Effector memory CD8-positive, alpha-beta T cell (primary cell): ENCODE data around the gene GNL3.

Experiments used
- ATAC-seq: fragments of 150-1000 bp; cut with Tn5 transposase; replicated peaks from 2 replicates; pipeline ENCODE4 v1.10.0; 2021; ENCODE audit warnings: mild to moderate bottlenecking, moderate library complexity
- DNase-seq, 3 experiments: peaks; one replicate each; pipeline ENCODE4 v3.0.0; 2021
- H3K27ac Mint-ChIP-seq, 2 donors: one replicate each; pipeline ENCODE4 v1.8.0; 2022; ENCODE audit warnings: mild to moderate bottlenecking in 2 of 2, mixed read lengths in 2 of 2, moderate library complexity in 2 of 2
- H3K27me3 Mint-ChIP-seq, 2 donors: one replicate each; pipeline ENCODE4 v1.8.0; 2022; ENCODE audit warnings: mixed read lengths in 2 of 2
- H3K36me3 Mint-ChIP-seq: one replicate; pipeline ENCODE4 v1.8.0; 2022; ENCODE audit warnings: mild to moderate bottlenecking, moderate library complexity, mixed read lengths; ENCODE audit not compliant: insufficient read depth
- H3K4me1 Mint-ChIP-seq, 2 donors: one replicate each; pipeline ENCODE4 v1.8.0; 2022; ENCODE audit warnings: low read depth in 2 of 2, mixed read lengths in 2 of 2
- H3K4me3 Mint-ChIP-seq, 2 donors: one replicate each; pipeline ENCODE4 v1.8.0; 2022; ENCODE audit warnings: mild to moderate bottlenecking in 2 of 2, mixed read lengths in 2 of 2, moderate library complexity in 2 of 2
- H3K9me3 Mint-ChIP-seq, 2 donors: one replicate each; pipeline ENCODE4 v1.8.0; 2022; ENCODE audit warnings: mixed read lengths in 2 of 2

The GNL3 gene

GRCh38 chr3:52695798-52696671 is 10.2 kb downstream of the GNL3 start:
- ATAC-seq (no peak), DNase-seq (no peak)
- Mint-ChIP-seq H3K27me3 (no peaks in the 10 kb centered on the region), H3K9me3 (no peaks in the 10 kb centered on the region), H3K27ac (no peak overlapping the region), H3K36me3 (peaks cover 62% of the 10 kb centered on the region), H3K4me1 (peaks cover 6 to 13% of the 10 kb centered on the region in 2 donors), H3K4me3 (no peak overlapping the region)

- H3K4me3 Mint-ChIP-seq, result no peak overlapping the region
- H3K27ac Mint-ChIP-seq, result no peak overlapping the region
- peaks cover 6 to 13% of the 10 kb centered on the region in 2 donors for H3K4me1 Mint-ChIP-seq
- no peaks in the 10 kb centered on the region for H3K9me3 Mint-ChIP-seq
- ATAC-seq (peak; percentile 56), DNase-seq (no peak)
- peaks cover 52% of the 10 kb centered on the region for H3K36me3 Mint-ChIP-seq
- no peaks in the 10 kb centered on the region for H3K27me3 Mint-ChIP-seq
These were observed 11.2 kb downstream of the GNL3 start for GRCh38 chr3:52696830-52697631.

- no peak overlapping the region for H3K27ac Mint-ChIP-seq
- ATAC-seq, result no peak
These were observed 11.8 kb downstream of the GNL3 start for GRCh38 chr3:52697632-52697965.

GRCh38 chr3:52703341-52703740 is 17.5 kb downstream of the GNL3 start:
- H3K27ac Mint-ChIP-seq, result peak overlapping the region in 1 of 2 donors; percentile 96
- H3K27me3 Mint-ChIP-seq, result no peaks in the 10 kb centered on the region
- ATAC-seq (no peak), DNase-seq (no peak)
- H3K4me3 Mint-ChIP-seq, result no peak overlapping the region
- H3K36me3 Mint-ChIP-seq, result peaks cover 30% of the 10 kb centered on the region
- H3K9me3 Mint-ChIP-seq, result no peaks in the 10 kb centered on the region
- H3K4me1 Mint-ChIP-seq, result peaks cover 20 to 22% of the 10 kb centered on the region in 2 donors

More at GRCh38 chr3:52697632-52697965, 11.8 kb downstream of the GNL3 start:
- Mint-ChIP-seq H3K27me3 (no peaks in the 10 kb centered on the region), H3K36me3 (peaks cover 46% of the 10 kb centered on the region), H3K9me3 (no peaks in the 10 kb centered on the region), H3K4me1 (peaks cover 6 to 13% of the 10 kb centered on the region in 2 donors), H3K4me3 (no peak overlapping the region)
- no peak for DNase-seq

- no peak for DNase-seq
- peaks cover 42% of the 10 kb centered on the region for H3K36me3 Mint-ChIP-seq
- no peaks in the 10 kb centered on the region for H3K9me3 Mint-ChIP-seq
- H3K27ac Mint-ChIP-seq, result peak overlapping the region; percentile 96 to 97
- no peak for ATAC-seq
- H3K4me3 Mint-ChIP-seq, result peak overlapping the region; percentile 93 to 95
- no peaks in the 10 kb centered on the region for H3K27me3 Mint-ChIP-seq
- peaks cover 20 to 22% of the 10 kb centered on the region in 2 donors for H3K4me1 Mint-ChIP-seq
These were observed 19.0 kb downstream of the GNL3 start for GRCh38 chr3:52704611-52705437.

- H3K36me3 Mint-ChIP-seq, result peaks cover 47% of the 10 kb centered on the region
- no peaks in the 10 kb centered on the region for H3K27me3 Mint-ChIP-seq
- no peak for DNase-seq
- H3K4me3 Mint-ChIP-seq, result peak overlapping the region; percentile 93 to 95
- peaks cover 20 to 22% of the 10 kb centered on the region in 2 donors for H3K4me1 Mint-ChIP-seq
- H3K9me3 Mint-ChIP-seq, result no peaks in the 10 kb centered on the region
- H3K27ac Mint-ChIP-seq, result peak overlapping the region; percentile 96 to 97
- no peak for ATAC-seq
These were observed 19.5 kb downstream of the GNL3 start for GRCh38 chr3:52705438-52705687.

GRCh38 chr3:52705688-52706686 is 20.2 kb downstream of the GNL3 start, which contains the start of the genes GLT8D1 and SPCS1:
Gene GLT8D1, minus strand, starts transcription at chr3:52705791. Its CDS starts 5,331 bp downstream, at chr3:52700460.
Gene SPCS1, plus strand, starts transcription at chr3:52706106. Its CDS starts 141 bp downstream, at chr3:52706247.
- H3K27ac Mint-ChIP-seq, result peak within 1 kb of the TSS; percentile 96 to 97
- no peaks in the 10 kb centered on the region for H3K27me3 Mint-ChIP-seq
- DNase-seq (peak; percentile 85 to 89 (median 85)), ATAC-seq (peak; percentile 88)
- H3K4me1 Mint-ChIP-seq, result peaks cover 20 to 22% of the 10 kb centered on the region in 2 donors
- H3K36me3 Mint-ChIP-seq, result peaks cover 53% of the 10 kb centered on the region
- H3K4me3 Mint-ChIP-seq, result peak within 1 kb of the TSS; percentile 93 to 95
- no peaks in the 10 kb centered on the region for H3K9me3 Mint-ChIP-seq

GRCh38 chr3:52707585-52707984 is 21.8 kb downstream of the GNL3 start:
- Mint-ChIP-seq H3K27ac (peak overlapping the region; percentile 96 to 97), H3K27me3 (no peaks in the 10 kb centered on the region), H3K4me1 (peaks cover 20 to 22% of the 10 kb centered on the region in 2 donors), H3K4me3 (peak overlapping the region; percentile 62 to 93), H3K9me3 (no peaks in the 10 kb centered on the region), H3K36me3 (peaks cover 53% of the 10 kb centered on the region)
- DNase-seq, result no peak
- no peak for ATAC-seq

- Mint-ChIP-seq H3K27me3 (no peaks in the 10 kb centered on the region), H3K36me3 (peaks cover 38% of the 10 kb centered on the region), H3K4me1 (peaks cover 6 to 10% of the 10 kb centered on the region in 2 donors), H3K27ac (peak overlapping the region in 1 of 2 donors; percentile 82), H3K4me3 (no peak overlapping the region), H3K9me3 (no peaks in the 10 kb centered on the region)
- no peak for ATAC-seq
- DNase-seq, result no peak
These were observed 24.7 kb downstream of the GNL3 start for GRCh38 chr3:52710512-52710911.

- Mint-ChIP-seq H3K4me3 (no peak overlapping the region), H3K36me3 (peaks cover 35% of the 10 kb centered on the region), H3K27ac (no peak overlapping the region), H3K4me1 (peaks cover 2% of the 10 kb centered on the region in 2 donors), H3K9me3 (no peaks in the 10 kb centered on the region), H3K27me3 (no peaks in the 10 kb centered on the region)
- no peak for ATAC-seq
- DNase-seq, result no peak
These were observed 26.7 kb downstream of the GNL3 start for GRCh38 chr3:52712291-52713212.

GRCh38 chr3:52714335-52715302 is 28.8 kb downstream of the GNL3 start:
- Mint-ChIP-seq H3K36me3 (peaks cover 29% of the 10 kb centered on the region), H3K9me3 (peaks cover 0 to under 1% of the 10 kb centered on the region in 2 donors), H3K27ac (no peak overlapping the region), H3K27me3 (no peaks in the 10 kb centered on the region), H3K4me3 (no peak overlapping the region), H3K4me1 (no peaks in the 10 kb centered on the region)
- ATAC-seq (no peak), DNase-seq (no peak)
